IPS-NIHi7 (cell line): ENCODE results near the gene THAP12.
"Not testable (repeated sequence)": the region's sequence is repeated elsewhere in the genome, so short reads cannot be mapped to it uniquely, and the experiment has no call there.

ENCODE experiments used
- DNase-seq: peaks from one replicate; pipeline ENCODE4 v3.0.0; 2012; ENCODE audit warnings: mixed read lengths; ENCODE audit errors: extremely low spot score

The THAP12 gene

GRCh38 chr11:76380977-76381719 lies at the start of gene THAP12, which contains the start of gene GVQW3:
TSS of gene THAP12 (minus strand) at chr11:76381132. CDS start at chr11:76380836, 296 bp downstream.
TSS of gene GVQW3 (plus strand) at chr11:76381323. CDS start at chr11:76381829, 506 bp downstream.
- DNase-seq, result peak; percentile 99

- no peak for DNase-seq
Measured at GRCh38 chr11:76426660-76427059, 45.7 kb upstream of the THAP12 start.

- DNase-seq, result no peak
Measured at GRCh38 chr11:76424891-76425290, 44.0 kb upstream of the THAP12 start.

- DNase-seq, result no peak
Measured at GRCh38 chr11:76424379-76424778, 43.4 kb upstream of the THAP12 start.

- peak; percentile 76 for DNase-seq
Measured at GRCh38 chr11:76419896-76420295, 39.0 kb upstream of the THAP12 start.

GRCh38 chr11:76415073-76415472 lies 34.1 kb upstream of the THAP12 start:
- DNase-seq, result peak; percentile 67

GRCh38 chr11:76410851-76411357 lies 30.0 kb upstream of the THAP12 start:
- no peak for DNase-seq

- DNase-seq, result no peak
Measured at GRCh38 chr11:76408171-76408965, 27.4 kb upstream of the THAP12 start.

GRCh38 chr11:76406359-76406758 lies 25.4 kb upstream of the THAP12 start:
- no peak for DNase-seq

GRCh38 chr11:76401484-76401883 lies 20.6 kb upstream of the THAP12 start:
- not testable (repeated sequence) for DNase-seq

GRCh38 chr11:76400967-76401366 lies 20.0 kb upstream of the THAP12 start:
- DNase-seq, result no peak

GRCh38 chr11:76397383-76397782 lies 16.5 kb upstream of the THAP12 start:
- DNase-seq, result no peak

- no peak for DNase-seq
Measured at GRCh38 chr11:76395296-76395695, 14.4 kb upstream of the THAP12 start.

GRCh38 chr11:76394411-76394810 lies 13.5 kb upstream of the THAP12 start:
- DNase-seq, result no peak

GRCh38 chr11:76392870-76393269 lies 11.9 kb upstream of the THAP12 start:
- no peak for DNase-seq

GRCh38 chr11:76391811-76392475 lies 11.0 kb upstream of the THAP12 start:
- no peak for DNase-seq

- no peak for DNase-seq
Measured at GRCh38 chr11:76391021-76391420, 10.1 kb upstream of the THAP12 start.

GRCh38 chr11:76388408-76388807 lies 7.5 kb upstream of the THAP12 start:
- DNase-seq, result no peak

- DNase-seq, result no peak
Measured at GRCh38 chr11:76385903-76386302, 5.0 kb upstream of the THAP12 start.

- DNase-seq, result no peak
Measured at GRCh38 chr11:76382209-76382608, 1.3 kb upstream of the THAP12 start.

GRCh38 chr11:76380159-76380976 lies 564 bp downstream of the THAP12 start:
- DNase-seq, result peak; percentile 23
